ENCODE data around the gene THSD4. TPM values are rescaled to one million over a fixed set of nuclear protein-coding genes. Genes with fewer than 3 reads are reported as not detected.

Gene THSD4
- total and polyA plus RNA-seq, 2 of the 8 experiments (the other 6 are each of a cell fraction or from before 2014, with no cell fraction given): 2.5 to 6.2 TPM

DNA sequence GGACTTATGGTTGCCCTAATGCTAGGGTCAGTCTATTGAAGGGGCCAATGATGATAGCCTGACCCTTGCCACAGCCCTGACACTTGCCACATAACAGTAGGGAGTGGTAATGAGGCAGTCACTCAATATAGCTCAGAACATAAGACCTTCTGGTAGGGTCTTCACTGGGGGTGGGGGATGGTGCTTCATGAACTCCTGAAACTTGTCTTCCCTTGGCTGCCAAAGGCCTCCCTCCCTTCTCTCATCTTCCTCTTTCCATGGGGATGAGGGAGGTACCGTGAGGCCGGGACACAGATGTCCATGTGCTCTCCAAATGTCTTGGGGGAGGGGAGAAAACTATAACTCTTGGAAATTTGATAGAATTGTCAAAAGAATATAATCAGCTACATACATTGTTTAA, 21.1 kb upstream of the THSD4 start:
- H4K91ac ChIP-seq (replicated peaks; ENCODE audit: insufficient read length, low read length): no peak overlapping the region
- no peaks in the 10 kb centered on the region; a peak in 3 of 7 replicates for H3K27me3 ChIP-seq (replicated peaks in 1 of 4; ENCODE audit: control insufficient read depth in 3 of 4, extremely low read depth in 1 of 4, insufficient read depth in 3 of 4, low read length in 3 of 4)
- no peak overlapping the region for H3K4me2 ChIP-seq (ENCODE audit: insufficient read depth in 1 of 2, low read depth in 2 of 2, low read length in 2 of 2)
- no peaks in the 10 kb centered on the region for H4K20me1 ChIP-seq (replicated peaks in 1 of 2; ENCODE audit: control insufficient read depth in 1 of 2, insufficient read depth in 2 of 2, low read length in 2 of 2)
- H2BK15ac ChIP-seq (ENCODE audit: low read length): no peak overlapping the region
- H3K27ac ChIP-seq (ENCODE audit: low read depth, low read length): no peak overlapping the region
- no peak overlapping the region for H2BK20ac ChIP-seq (ENCODE audit: low read length)
- H3K9ac ChIP-seq (replicated peaks in 1 of 4; ENCODE audit: extremely low read depth in 1 of 4, low read depth in 3 of 4, low read length in 3 of 4): no peak overlapping the region
- H3K4me1 ChIP-seq (replicated peaks in 1 of 4; ENCODE audit: control insufficient read depth in 3 of 4, insufficient read depth in 4 of 4, low read length in 3 of 4): no peaks in the 10 kb centered on the region
- no peak overlapping the region for H2AFZ ChIP-seq (ENCODE audit: low read length)
- H2BK12ac ChIP-seq (ENCODE audit: low read depth, low read length): no peak overlapping the region
- H2BK120ac ChIP-seq (replicated peaks; ENCODE audit: low read depth, low read length): no peak overlapping the region
- FAIRE-seq (no peak), DNase-seq (ENCODE audit: low read depth in 1 of 2, low spot score in 2 of 2) (no peak)
- H3K18ac ChIP-seq (ENCODE audit: extremely low read depth, low read length): no peak overlapping the region
- no peak overlapping the region for H3K14ac ChIP-seq (ENCODE audit: insufficient read length)
- WGBS, 2 experiments (ENCODE audit: extremely low coverage in 1 of 2, insufficient coverage in 1 of 2, insufficient read length in 1 of 2, insufficient replicate concordance in 2 of 2, low coverage in 1 of 2, low lambda C conversion rate in 2 of 2, missing lambda C conversion rate in 1 of 2): 84% methylated on average over 2 of the region's 2 CpGs; no CpG with 5 or more reads in 1 of the 2 experiments
- H3K23ac ChIP-seq (ENCODE audit: insufficient read length): no peak overlapping the region
- ChIA-PET POLR2A (ENCODE audit: partially characterized antibody) (no interaction called here), CTCF (ENCODE audit: partially characterized antibody) (interaction anchor here (0.5 to 0.9 kb wide), 2 partner anchors 9 to 685 kb away, joined by 3 to 5 read pairs; no protein-coding TSS in a partner anchor)
- H3K79me2 ChIP-seq (ENCODE audit: control insufficient read depth in 1 of 2, insufficient read depth in 2 of 2, low read length in 2 of 2): no peaks in the 10 kb centered on the region
- H3K23me2 ChIP-seq (ENCODE audit: low read depth, low read length): no peaks in the 10 kb centered on the region
- H4K5ac ChIP-seq (ENCODE audit: insufficient read length, low read depth, low read length): no peak overlapping the region
- no peaks in the 10 kb centered on the region for H3K36me3 ChIP-seq (ENCODE audit: control insufficient read depth in 2 of 4, insufficient read depth in 4 of 4, low read length in 3 of 4)
- H2AK5ac ChIP-seq (ENCODE audit: low read depth, low read length): no peak overlapping the region
- no peak overlapping the region for H4K8ac ChIP-seq (ENCODE audit: extremely low read depth, insufficient read depth, low read length)
- no peak overlapping the region for H2BK5ac ChIP-seq (ENCODE audit: low read depth, low read length)
- no peak overlapping the region for H3K56ac ChIP-seq (replicated peaks; ENCODE audit: insufficient read length, low read depth, low read length)
- no peak overlapping the region for H3K4ac ChIP-seq (replicated peaks; ENCODE audit: insufficient read length, low read depth, low read length)
- H3K9me3 ChIP-seq (ENCODE audit: insufficient read depth in 2 of 2, low read depth in 1 of 2, low read length in 1 of 2): no peaks in the 10 kb centered on the region
- H3K79me1 ChIP-seq (ENCODE audit: low read depth, low read length): no peaks in the 10 kb centered on the region
- no peak overlapping the region for H3K4me3 ChIP-seq (ENCODE audit: extremely low read depth in 1 of 4, insufficient read depth in 2 of 4, low read depth in 3 of 4, low read length in 4 of 4)
- TF ChIP-seq KDM4A (IDR thresholded peaks at IDR 0.05; ENCODE audit: low read depth, low read length, severe bottlenecking): no peak
- no peak for TF ChIP-seq SIX5 (IDR thresholded peaks at IDR 0.05; ENCODE audit: low read depth, low read length)
- no peak for TF ChIP-seq TAF1 (IDR thresholded peaks at IDR 0.05; ENCODE audit: low read depth, low read length)
- TF ChIP-seq TAF7 (optimal IDR thresholded peaks at IDR 0.05; ENCODE audit: borderline replicate concordance, low read depth, low read length): no peak
- no peak for TF ChIP-seq BRCA1 (IDR thresholded peaks at IDR 0.05; ENCODE audit: low read depth, low read length)
- TF ChIP-seq CHD2 (IDR thresholded peaks at IDR 0.05; ENCODE audit: low read length): no peak
- TF ChIP-seq, protein P1, sequence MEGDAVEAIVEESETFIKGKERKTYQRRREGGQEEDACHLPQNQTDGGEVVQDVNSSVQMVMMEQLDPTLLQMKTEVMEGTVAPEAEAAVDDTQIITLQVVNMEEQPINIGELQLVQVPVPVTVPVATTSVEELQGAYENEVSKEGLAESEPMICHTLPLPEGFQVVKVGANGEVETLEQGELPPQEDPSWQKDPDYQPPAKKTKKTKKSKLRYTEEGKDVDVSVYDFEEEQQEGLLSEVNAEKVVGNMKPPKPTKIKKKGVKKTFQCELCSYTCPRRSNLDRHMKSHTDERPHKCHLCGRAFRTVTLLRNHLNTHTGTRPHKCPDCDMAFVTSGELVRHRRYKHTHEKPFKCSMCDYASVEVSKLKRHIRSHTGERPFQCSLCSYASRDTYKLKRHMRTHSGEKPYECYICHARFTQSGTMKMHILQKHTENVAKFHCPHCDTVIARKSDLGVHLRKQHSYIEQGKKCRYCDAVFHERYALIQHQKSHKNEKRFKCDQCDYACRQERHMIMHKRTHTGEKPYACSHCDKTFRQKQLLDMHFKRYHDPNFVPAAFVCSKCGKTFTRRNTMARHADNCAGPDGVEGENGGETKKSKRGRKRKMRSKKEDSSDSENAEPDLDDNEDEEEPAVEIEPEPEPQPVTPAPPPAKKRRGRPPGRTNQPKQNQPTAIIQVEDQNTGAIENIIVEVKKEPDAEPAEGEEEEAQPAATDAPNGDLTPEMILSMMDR (IDR thresholded peaks at IDR 0.05; ENCODE audit: control extremely low read depth in 1 of 3, insufficient read depth in 1 of 3, low read depth in 1 of 3, low read length in 3 of 3): no peak
- TF ChIP-seq, protein P2, sequence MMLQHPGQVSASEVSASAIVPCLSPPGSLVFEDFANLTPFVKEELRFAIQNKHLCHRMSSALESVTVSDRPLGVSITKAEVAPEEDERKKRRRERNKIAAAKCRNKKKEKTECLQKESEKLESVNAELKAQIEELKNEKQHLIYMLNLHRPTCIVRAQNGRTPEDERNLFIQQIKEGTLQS (IDR thresholded peaks at IDR 0.05; ENCODE audit: insufficient read depth, low read depth, low read length): no peak
- TF ChIP-seq SRF (IDR thresholded peaks at IDR 0.05; ENCODE audit: low read depth, low read length): no peak
- no peak for TF ChIP-seq GABPA (IDR thresholded peaks at IDR 0.05; ENCODE audit: borderline replicate concordance, insufficient read depth, low read length)
- no peak for TF ChIP-seq KDM1A (IDR thresholded peaks at IDR 0.05; ENCODE audit: borderline replicate concordance, low read length)

Measured in H1 (cell line).